Thoracic aorta (tissue), 2 donors: ENCODE data around the gene FOXJ1. TPM values are rescaled to one million over a fixed set of nuclear protein-coding genes. Genes with fewer than 3 reads are reported as not detected.
A peak's percentile ranks its signal among the peaks of the same experiment; 100 is the strongest.

Experiments
- ATAC-seq: fragments of 150-250 bp; one replicate; pipeline ENCODE4 v1.8.0; 2017; ENCODE audit warnings: low read depth; ENCODE audit not compliant: insufficient number of reproducible peaks, low FRiP score
- DNase-seq: peaks from one replicate; pipeline ENCODE4 v3.0.0-alpha.2; 2020; ENCODE audit warnings: low spot score
- H3K27ac ChIP-seq, 2 donors: fragments of 200-600 bp; sonication (generic); 1 replicate in 1 of 2; 2 replicates in 1 of 2; pipeline ENCODE4 v1.5.1; 2016; ENCODE audit warnings: mild to moderate bottlenecking in 2 of 2, moderate library complexity in 2 of 2
- H3K27me3 ChIP-seq: fragments of 200-600 bp; sonication (generic); replicated peaks from 2 replicates; pipeline ENCODE4 v1.6.0; 2016; ENCODE audit warnings: mild to moderate bottlenecking; ENCODE audit not compliant: insufficient read depth
- H3K36me3 ChIP-seq: fragments of 200-600 bp; sonication (generic); one replicate; pipeline ENCODE4 v1.5.1; 2016
- H3K4me1 ChIP-seq, 2 donors: fragments of 200-600 bp; sonication (generic); 1 replicate in 1 of 2; 2 replicates in 1 of 2; pipeline versions ENCODE4 v1.5.1 to v1.6.0; 2016; ENCODE audit warnings: low read depth in 2 of 2, mild to moderate bottlenecking in 1 of 2; ENCODE audit not compliant: control insufficient read depth in 1 of 2
- H3K4me3 ChIP-seq: fragments of 200-600 bp; sonication (generic); 2 replicates; pipeline ENCODE4 v1.5.1; 2016; ENCODE audit warnings: mild to moderate bottlenecking
- H3K9me3 ChIP-seq: fragments of 200-600 bp; sonication (generic); 2 replicates; pipeline ENCODE4 v1.5.1; 2016
- CTCF ChIP-seq: fragments of 200-600 bp; sonication (generic); IDR thresholded peaks from one replicate; pipeline ENCODE4 v1.5.1; 2019; ENCODE audit warnings: antibody characterized with exemption
- total RNA-seq, 2 donors: library from RNA; depleted of rRNA; stranded (reverse); fragments of >200 nt; gene quantifications; one replicate each; pipeline versions ENCODE4 v1.1.0 to v1.2.3, GENCODE V29; 2016

The FOXJ1 gene
- total RNA-seq, 2 donors from 2014 or later: not detected

- no peak for DNase-seq
- no peak for ATAC-seq
- no peaks in the 10 kb centered on the region for H3K36me3 ChIP-seq
- H3K4me1 ChIP-seq: peaks cover 5 to 6% of the 10 kb centered on the region in 2 donors
- no peaks in the 10 kb centered on the region for H3K9me3 ChIP-seq
- no peak for TF ChIP-seq CTCF
- H3K27ac ChIP-seq: no peak overlapping the region
- no peak overlapping the region for H3K4me3 ChIP-seq
- H3K27me3 ChIP-seq: no peaks in the 10 kb centered on the region
These were observed 33.5 kb downstream of the FOXJ1 start for GRCh38 chr17:76107509-76107908.

GRCh38 chr17:76106703-76107102, 34.3 kb downstream of the FOXJ1 start:
- peaks cover 12 to 14% of the 10 kb centered on the region in 2 donors for H3K4me1 ChIP-seq
- TF ChIP-seq CTCF: no peak
- no peak for DNase-seq
- H3K4me3 ChIP-seq: no peak overlapping the region
- peaks cover 4% of the 10 kb centered on the region for H3K36me3 ChIP-seq
- H3K27me3 ChIP-seq: no peaks in the 10 kb centered on the region
- H3K27ac ChIP-seq: no peak overlapping the region
- no peaks in the 10 kb centered on the region for H3K9me3 ChIP-seq
- ATAC-seq: no peak

GRCh38 chr17:76104896-76105231, 36.2 kb downstream of the FOXJ1 start:
- Histone ChIP-seq H3K27me3 (no peaks in the 10 kb centered on the region), H3K4me3 (no peak overlapping the region), H3K27ac (no peak overlapping the region), H3K36me3 (peaks cover 15% of the 10 kb centered on the region), H3K9me3 (no peaks in the 10 kb centered on the region), H3K4me1 (peaks cover 12 to 20% of the 10 kb centered on the region in 2 donors)
- no peak for TF ChIP-seq CTCF
- no peak for ATAC-seq
- no peak for DNase-seq

GRCh38 chr17:76104140-76104895, 36.7 kb downstream of the FOXJ1 start:
- Histone ChIP-seq H3K27me3 (no peaks in the 10 kb centered on the region), H3K4me1 (peaks cover 12 to 20% of the 10 kb centered on the region in 2 donors), H3K9me3 (no peaks in the 10 kb centered on the region), H3K36me3 (peaks cover 18% of the 10 kb centered on the region), H3K27ac (peak overlapping the region; percentile 63 to 81), H3K4me3 (peak overlapping the region; percentile 95)
- DNase-seq (no peak), ATAC-seq (no peak)
- no peak for TF ChIP-seq CTCF

- peak within 1 kb of the TSS; percentile 63 to 81 for H3K27ac ChIP-seq
- no peak for ATAC-seq
- peaks cover 18% of the 10 kb centered on the region for H3K36me3 ChIP-seq
- H3K9me3 ChIP-seq: no peaks in the 10 kb centered on the region
- peaks cover 12 to 20% of the 10 kb centered on the region in 2 donors for H3K4me1 ChIP-seq
- no peaks in the 10 kb centered on the region for H3K27me3 ChIP-seq
- peak within 1 kb of the TSS; percentile 95 for H3K4me3 ChIP-seq
- DNase-seq: peak; percentile 48
- TF ChIP-seq CTCF: no peak
These were observed 37.5 kb downstream of the FOXJ1 start, which contains the start of gene EXOC7 for GRCh38 chr17:76103274-76104139. Gene EXOC7 (minus strand): TSS chr17:76103787. CDS start chr17:76103692, 95 bp downstream.
